SK-N-MC (cell line): Measurements from ENCODE around the gene COL15A1.

ENCODE experiments used
- EZH2 ChIP-seq: fragments of 200-600 bp; sonication (generic); IDR thresholded peaks from one replicate; pipeline ENCODE4 v1.6.1; 2017; ENCODE audit warnings: antibody characterized with exemption
- FOXP2 ChIP-seq: optimal IDR thresholded peaks from 2 replicates; pipeline ENCODE3; 2011; ENCODE audit warnings: mild to moderate bottlenecking, moderate library complexity; ENCODE audit not compliant: insufficient read depth; ENCODE audit errors: extremely low read length, control extremely low read depth
- POLR2AphosphoS5 ChIP-seq: IDR thresholded peaks from 2 replicates; pipeline ENCODE4 v1.6.1; 2012; ENCODE audit warnings: mild to moderate bottlenecking, low read depth, low read length, borderline replicate concordance

DNA sequence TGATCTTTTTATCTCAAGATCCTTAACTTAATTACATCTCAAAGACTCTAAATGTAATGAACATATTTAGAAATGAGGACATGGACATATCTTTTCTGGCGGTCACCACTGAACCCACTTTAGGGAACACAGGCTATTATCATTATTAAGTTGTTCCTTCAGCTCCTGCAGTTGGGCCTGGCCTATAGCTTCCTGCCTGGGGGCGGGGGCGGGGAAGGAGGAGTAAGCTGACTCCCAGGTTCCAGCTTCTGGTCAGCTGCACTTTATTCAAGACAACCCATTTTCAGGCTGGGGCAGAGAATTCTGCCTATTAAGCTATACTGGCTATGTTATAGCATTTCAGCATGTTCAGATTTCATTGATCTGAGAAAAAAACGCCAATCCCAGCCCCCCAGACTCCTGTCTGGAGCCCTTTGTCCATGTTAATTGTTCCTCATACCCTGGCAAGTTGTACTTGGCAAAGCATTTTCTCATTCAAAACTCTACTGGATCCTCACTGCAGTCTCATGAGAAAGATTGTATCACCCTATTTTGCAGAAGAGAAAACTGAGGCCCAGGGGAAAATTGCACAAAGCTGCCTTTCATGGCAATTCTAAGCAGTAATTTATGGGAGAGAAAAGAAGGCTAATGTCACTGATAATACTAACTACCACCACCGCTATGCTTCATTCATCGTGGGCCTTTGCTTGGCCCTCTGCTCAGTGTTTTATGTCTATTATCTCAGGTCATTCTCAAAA lies 25.1 kb downstream of the COL15A1 start:
- TF ChIP-seq EZH2 (no peak), POLR2AphosphoS5 (no peak), FOXP2 (no peak)
